ENCODE measurements around the gene SCP2.

SCP2 gene

GRCh38 chr1:52938183-52938451, 11.0 kb downstream of the SCP2 start:
- TF ChIP-seq ZNF175 (tag by site-specific recombination; IDR thresholded peaks at IDR 0.05) (no peak), BCL6B (tag by site-specific recombination; IDR thresholded peaks at IDR 0.05) (no peak), ZNF596 (tag by site-specific recombination; IDR thresholded peaks at IDR 0.05) (no peak), ZNF670 (tag by site-specific recombination; IDR thresholded peaks at IDR 0.05; ENCODE audit: low read depth) (no peak)
- Histone ChIP-seq H3K27ac (ENCODE audit: extremely low read depth, low read depth, low read length) (no peak overlapping the region), H3K9me3 (ENCODE audit: control insufficient read depth, insufficient read depth, low read depth, low read length) (no peaks in the 10 kb centered on the region), H3K4me1 (ENCODE audit: control insufficient read depth, insufficient read depth, low read length) (no peaks in the 10 kb centered on the region), H3K4me3 (ENCODE audit: low read depth, low read length) (no peak overlapping the region), H3K36me3 (ENCODE audit: control insufficient read depth in 2 of 2, insufficient read depth in 1 of 2, low read length in 2 of 2) (no peaks in the 10 kb centered on the region)
- ChIA-PET CTCF (no interaction called here), POLR2A (no interaction called here)

DNA sequence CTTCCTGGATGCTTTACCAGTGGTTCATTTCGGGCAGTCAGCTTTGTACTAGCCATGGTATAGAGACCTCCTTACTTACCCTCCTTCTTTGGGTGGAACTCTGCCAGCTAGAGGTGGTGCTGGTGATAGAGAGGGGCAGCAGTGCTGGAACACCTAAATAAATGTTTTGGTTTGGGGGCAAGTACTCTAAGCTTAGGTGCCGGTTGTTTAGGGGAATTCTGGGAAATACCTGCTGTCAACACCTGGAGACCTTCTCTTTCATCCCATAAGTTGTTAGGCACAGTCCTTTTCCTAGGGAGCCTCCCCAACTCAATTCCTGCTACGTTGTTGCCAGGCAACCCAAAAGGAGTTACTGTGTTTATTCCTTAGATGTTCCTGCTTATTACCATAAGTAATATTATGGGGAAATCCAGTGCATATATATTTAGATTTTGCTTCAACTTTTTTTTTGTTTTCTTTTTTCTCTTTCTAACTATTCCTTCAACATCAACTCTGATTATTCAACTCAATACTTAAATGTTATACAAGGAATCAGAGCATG, 16.9 kb downstream of the SCP2 start:
- Histone ChIP-seq H3K9me3 (ENCODE audit: control insufficient read depth, insufficient read depth, low read depth, low read length) (no peaks in the 10 kb centered on the region), H3K36me3 (ENCODE audit: control insufficient read depth in 2 of 2, insufficient read depth in 1 of 2, low read length in 2 of 2) (no peaks in the 10 kb centered on the region), H3K4me3 (ENCODE audit: low read depth, low read length) (no peak overlapping the region), H3K27ac (ENCODE audit: extremely low read depth, low read depth, low read length) (no peak overlapping the region), H3K4me1 (ENCODE audit: control insufficient read depth, insufficient read depth, low read length) (peaks cover 2% of the 10 kb centered on the region; the same call in 1 of the 2 replicates)
- POLR2A ChIA-PET: no interaction called here
- TF ChIP-seq, protein P1, sequence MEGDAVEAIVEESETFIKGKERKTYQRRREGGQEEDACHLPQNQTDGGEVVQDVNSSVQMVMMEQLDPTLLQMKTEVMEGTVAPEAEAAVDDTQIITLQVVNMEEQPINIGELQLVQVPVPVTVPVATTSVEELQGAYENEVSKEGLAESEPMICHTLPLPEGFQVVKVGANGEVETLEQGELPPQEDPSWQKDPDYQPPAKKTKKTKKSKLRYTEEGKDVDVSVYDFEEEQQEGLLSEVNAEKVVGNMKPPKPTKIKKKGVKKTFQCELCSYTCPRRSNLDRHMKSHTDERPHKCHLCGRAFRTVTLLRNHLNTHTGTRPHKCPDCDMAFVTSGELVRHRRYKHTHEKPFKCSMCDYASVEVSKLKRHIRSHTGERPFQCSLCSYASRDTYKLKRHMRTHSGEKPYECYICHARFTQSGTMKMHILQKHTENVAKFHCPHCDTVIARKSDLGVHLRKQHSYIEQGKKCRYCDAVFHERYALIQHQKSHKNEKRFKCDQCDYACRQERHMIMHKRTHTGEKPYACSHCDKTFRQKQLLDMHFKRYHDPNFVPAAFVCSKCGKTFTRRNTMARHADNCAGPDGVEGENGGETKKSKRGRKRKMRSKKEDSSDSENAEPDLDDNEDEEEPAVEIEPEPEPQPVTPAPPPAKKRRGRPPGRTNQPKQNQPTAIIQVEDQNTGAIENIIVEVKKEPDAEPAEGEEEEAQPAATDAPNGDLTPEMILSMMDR (tag by site-specific recombination; IDR thresholded peaks at IDR 0.05): no peak
- TF ChIP-seq ZNF366 (tag by site-specific recombination; conservative IDR thresholded peaks at IDR 0.05): 0 out of 2 replicates have a peak, but pooled peaks have one; percentile 17
- CTCF ChIA-PET: interaction anchor here (0.5 kb wide), 1 partner anchor 1081 kb away, joined by 4 read pairs; no protein-coding TSS in a partner anchor

DNA sequence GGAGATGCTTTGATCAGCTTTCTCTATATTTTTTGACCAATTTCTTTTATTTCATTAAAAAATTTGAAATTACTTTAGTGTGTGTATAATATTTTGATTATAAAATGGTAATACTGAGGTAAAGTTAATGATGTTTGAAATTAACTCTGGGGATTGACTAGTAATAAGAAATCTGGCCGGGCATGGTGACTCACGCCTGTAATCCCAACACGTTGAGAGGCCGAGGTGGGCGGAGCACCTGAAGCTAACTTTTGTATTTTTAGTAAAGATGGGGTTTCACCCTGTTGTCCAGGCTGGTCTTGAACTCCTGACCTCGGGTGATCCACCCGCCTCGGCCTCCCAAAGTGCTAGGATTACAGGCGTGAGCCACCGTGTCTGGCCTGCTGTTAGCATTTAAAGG, 17.5 kb downstream of the SCP2 start:
- no peak overlapping the region for H3K27ac ChIP-seq (ENCODE audit: extremely low read depth, low read depth, low read length)
- TF ChIP-seq ZNF274 (IDR thresholded peaks at IDR 0.05; ENCODE audit: low read length) (no peak), ZNF274 (tag by site-specific recombination; IDR thresholded peaks at IDR 0.05; ENCODE audit: borderline replicate concordance) (no peak), SP7 (tag by site-specific recombination; IDR thresholded peaks at IDR 0.05) (0 out of 2 replicates have a peak, but pooled peaks have one; percentile 21), ZNF394 (tag by site-specific recombination; IDR thresholded peaks at IDR 0.05; ENCODE audit: borderline replicate concordance) (peak; percentile 14; the same call in 1 of the 2 replicates), TRIM28 (IDR thresholded peaks at IDR 0.05; ENCODE audit: borderline replicate concordance, low read length) (no peak)
- ChIA-PET POLR2A (no interaction called here), CTCF (interaction anchor here (0.7 kb wide), 1 partner anchor 13 kb away, joined by 5 read pairs; no protein-coding TSS in a partner anchor)
- H3K9me3 ChIP-seq (ENCODE audit: control insufficient read depth, insufficient read depth, low read depth, low read length): no peaks in the 10 kb centered on the region
- peaks cover 2% of the 10 kb centered on the region; the same call in 1 of the 2 replicates for H3K4me1 ChIP-seq (ENCODE audit: control insufficient read depth, insufficient read depth, low read length)
- no peak overlapping the region for H3K4me3 ChIP-seq (ENCODE audit: low read depth, low read length)
- H3K36me3 ChIP-seq (ENCODE audit: control insufficient read depth in 2 of 2, insufficient read depth in 1 of 2, low read length in 2 of 2): peaks cover 0 to 3% of the 10 kb centered on the region in 2 experiments; a peak in 1 of 3 replicates

GRCh38 chr1:52947490-52947889, 20.4 kb downstream of the SCP2 start:
- CTCF ChIA-PET: interaction anchor here (0.7 to 1.3 kb wide), 2 partner anchors 25 to 26 kb away, joined by 3 read pairs; partner anchors contain the start of gene ECHDC2
- peaks cover 0 to 4% of the 10 kb centered on the region in 2 experiments; a peak in 2 of 3 replicates for H3K36me3 ChIP-seq (ENCODE audit: control insufficient read depth in 2 of 2, insufficient read depth in 1 of 2, low read length in 2 of 2)
- no peaks in the 10 kb centered on the region for H3K9me3 ChIP-seq (ENCODE audit: control insufficient read depth, insufficient read depth, low read depth, low read length)
- H3K27ac ChIP-seq (ENCODE audit: extremely low read depth, low read depth, low read length): no peak overlapping the region
- no peak overlapping the region for H3K4me3 ChIP-seq (ENCODE audit: low read depth, low read length)
- POLR2A ChIA-PET: interaction anchor here (0.5 kb wide), 1 partner anchor 47 kb away, joined by 3 read pairs; no protein-coding TSS in a partner anchor
- peaks cover 2% of the 10 kb centered on the region; the same call in 1 of the 2 replicates for H3K4me1 ChIP-seq (ENCODE audit: control insufficient read depth, insufficient read depth, low read length)
- TF ChIP-seq ZEB2 (tag by site-specific recombination; IDR thresholded peaks at IDR 0.05) (no peak), ZBTB17 (tag by site-specific recombination; IDR thresholded peaks at IDR 0.05) (no peak), ZNF280D (tag by site-specific recombination; IDR thresholded peaks at IDR 0.05) (no peak), ZSCAN30 (tag by site-specific recombination; IDR thresholded peaks at IDR 0.05) (no peak), BCL6B (tag by site-specific recombination; IDR thresholded peaks at IDR 0.05) (no peak), ZNF121 (tag by site-specific recombination; IDR thresholded peaks at IDR 0.05) (no peak), EGR2 (tag by site-specific recombination; IDR thresholded peaks at IDR 0.05; ENCODE audit: low read depth) (no peak), ZBTB7A (tag by site-specific recombination; IDR thresholded peaks at IDR 0.05; ENCODE audit: low read depth) (no peak), HOXC10 (CRISPR knock-in tag; IDR thresholded peaks at IDR 0.05) (no peak), ZNF341 (tag by site-specific recombination; IDR thresholded peaks at IDR 0.05; ENCODE audit: low read depth) (no peak), RBAK (tag by site-specific recombination; IDR thresholded peaks at IDR 0.05) (no peak)
